Brain pericyte (primary cell): ENCODE measurements around the gene DPYSL4.

Experiments
- DNase-seq: peaks from one replicate; pipeline ENCODE4 v3.0.0-alpha.2; 2012; ENCODE audit warnings: low read depth, low spot score

The DPYSL4 gene

DNA sequence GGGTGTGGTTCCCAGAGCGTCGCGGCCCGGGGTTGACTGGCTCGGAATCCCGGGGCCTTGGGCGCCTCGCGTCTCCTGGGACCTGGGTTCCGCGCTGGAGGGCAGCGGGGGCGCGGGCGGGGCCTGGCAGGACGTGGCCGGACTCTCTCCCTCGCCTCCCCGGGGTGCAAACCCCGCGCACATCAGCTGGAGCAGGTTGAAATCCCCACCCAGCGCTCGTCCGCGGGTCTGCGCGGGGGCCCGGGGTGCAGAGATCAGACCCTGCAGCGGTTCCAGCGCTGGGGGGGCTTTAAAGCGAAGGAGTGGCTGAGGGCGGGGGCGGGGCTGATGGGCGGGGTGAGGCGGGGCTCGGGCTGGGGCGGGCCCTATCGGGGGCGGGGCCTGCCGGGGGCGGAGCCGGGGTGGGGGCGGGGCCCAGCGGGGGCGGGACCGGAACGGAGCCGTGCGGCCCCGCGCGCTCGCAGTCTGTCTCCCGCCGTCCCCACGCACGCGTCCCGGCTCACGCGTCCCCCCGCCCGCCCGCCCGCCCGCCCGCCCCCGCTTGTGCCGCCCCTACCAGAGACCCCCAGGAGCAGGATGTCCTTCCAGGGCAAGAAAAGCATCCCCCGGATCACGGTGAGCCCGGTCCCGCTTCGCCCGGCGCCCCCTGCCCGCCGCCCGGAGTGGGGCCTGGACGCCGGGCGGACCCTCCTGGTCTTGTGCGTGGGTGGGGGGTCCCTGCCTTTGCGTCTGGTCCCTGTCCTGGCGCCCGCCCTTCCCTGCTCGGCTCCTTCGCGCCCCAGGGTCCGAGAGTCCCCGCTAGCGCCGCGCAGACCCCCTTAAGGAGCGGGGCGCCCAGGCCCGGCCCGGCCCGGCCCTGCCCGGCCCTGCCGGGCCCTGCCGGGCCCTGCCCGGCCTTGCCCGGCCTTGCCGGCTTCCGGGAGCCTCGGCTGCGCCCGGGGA, at the start of gene DPYSL4:
TSS of gene DPYSL4 (plus strand) at position 461 of the 942 bp plus-strand sequence. CDS start at position 577, 116 bp downstream.
- DNase-seq, result no peak

DNA sequence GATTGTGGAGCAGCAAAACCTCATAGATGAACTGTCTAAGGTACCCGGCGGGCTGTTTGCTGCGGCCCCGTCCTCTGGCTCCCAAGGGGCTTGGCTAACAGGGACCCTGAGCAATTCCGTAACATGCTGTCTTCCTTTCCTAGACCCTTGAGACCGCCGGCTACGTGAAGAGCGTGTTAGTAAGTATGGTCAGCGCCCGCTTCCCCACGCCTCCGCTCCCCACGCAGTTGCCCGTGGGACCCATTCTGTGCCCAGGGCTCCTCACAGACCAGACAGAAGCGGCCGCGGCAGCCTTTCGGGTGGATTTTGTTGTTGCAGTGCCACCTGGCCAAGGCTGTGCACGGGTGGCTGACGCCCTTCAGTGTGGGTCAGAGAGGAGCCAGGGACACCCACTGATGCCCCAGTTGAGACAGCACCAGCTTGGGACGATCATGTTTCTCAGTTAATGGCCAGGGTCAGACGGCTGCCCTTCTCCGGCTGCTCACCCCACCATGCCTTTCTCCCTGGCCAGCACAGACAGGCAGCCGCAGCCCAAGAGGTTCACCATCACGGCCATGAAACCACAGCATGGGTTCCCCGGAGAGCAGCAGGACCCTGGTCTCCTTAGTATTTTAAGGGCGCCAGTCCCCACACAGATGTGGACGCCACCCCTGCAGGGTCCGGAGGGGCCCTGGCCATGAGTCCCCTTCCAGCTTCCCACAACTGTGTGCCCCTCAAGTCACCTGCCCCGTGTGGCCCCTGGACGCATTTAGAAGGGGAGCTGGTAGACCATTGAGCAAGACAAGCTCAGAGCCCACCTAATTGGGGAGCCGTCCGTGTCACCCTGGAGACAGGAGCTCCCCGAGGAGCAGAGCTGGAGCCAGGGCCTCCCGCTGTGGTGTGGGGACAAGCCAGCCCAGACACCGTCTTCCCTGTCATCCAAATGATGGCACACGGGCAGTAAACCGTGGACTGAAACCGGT, 49.4 kb upstream of the DPYSL4 start:
- no peak for DNase-seq

DNA sequence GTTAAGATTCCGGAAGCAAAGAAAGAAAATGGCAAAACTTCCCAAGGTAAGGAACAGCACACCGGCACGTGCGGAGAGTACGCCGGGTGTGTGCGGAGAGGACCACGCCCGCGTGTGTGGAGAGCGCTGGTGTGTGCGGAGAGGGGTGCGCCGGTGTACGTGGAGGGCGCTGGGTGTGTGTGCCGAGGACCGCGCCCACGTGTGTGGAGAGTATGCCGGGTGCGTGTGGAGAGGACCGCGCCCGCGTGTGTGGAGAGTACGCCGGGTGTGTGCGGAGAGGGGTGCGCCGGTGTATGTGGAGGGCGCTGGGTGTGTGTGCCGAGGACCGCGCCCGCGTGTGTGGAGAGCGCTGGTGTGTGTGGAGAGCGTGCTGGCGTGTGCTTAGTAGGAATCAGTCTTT, 48.6 kb upstream of the DPYSL4 start:
- no peak for DNase-seq

DNA sequence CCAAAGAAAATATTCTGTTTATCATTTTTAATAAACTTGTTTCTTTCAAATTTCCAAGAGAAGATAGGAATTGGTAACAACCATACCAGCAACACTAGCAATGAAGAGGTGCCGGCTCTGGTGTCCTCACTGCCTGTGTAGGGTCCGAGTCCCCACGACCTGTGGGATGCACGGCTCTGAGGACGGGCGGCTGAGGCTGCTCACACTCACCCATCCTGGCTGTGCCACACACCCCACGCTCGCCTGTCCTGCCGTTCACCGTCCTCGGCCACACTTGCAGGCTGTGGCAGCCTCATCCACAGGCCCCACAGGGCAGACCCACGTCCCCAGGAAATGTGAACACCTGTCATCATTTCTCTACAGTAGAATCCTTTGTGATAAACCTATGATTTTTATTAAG, 48.2 kb upstream of the DPYSL4 start:
- DNase-seq, result no peak

DNA sequence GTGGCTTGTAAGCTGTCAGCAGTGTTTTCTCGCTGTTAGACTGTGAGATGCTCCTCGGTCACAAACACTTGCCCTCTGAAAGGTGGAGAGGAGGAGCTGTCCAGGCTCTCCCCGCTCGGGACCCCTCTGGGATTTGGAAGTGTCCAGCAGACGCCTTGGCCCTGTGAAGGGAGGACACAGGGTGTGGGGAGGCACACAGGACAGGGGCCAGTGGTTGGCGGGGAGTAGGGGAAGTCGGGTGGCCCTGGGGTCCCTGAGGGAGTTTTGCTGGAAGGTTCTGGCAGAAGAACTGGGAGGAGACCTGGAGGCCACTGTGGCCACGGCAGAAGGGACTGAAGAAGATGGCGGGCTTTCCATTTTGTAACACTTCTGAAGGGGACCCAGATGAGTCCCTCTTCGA, 47.2 kb upstream of the DPYSL4 start:
- DNase-seq, result no peak

DNA sequence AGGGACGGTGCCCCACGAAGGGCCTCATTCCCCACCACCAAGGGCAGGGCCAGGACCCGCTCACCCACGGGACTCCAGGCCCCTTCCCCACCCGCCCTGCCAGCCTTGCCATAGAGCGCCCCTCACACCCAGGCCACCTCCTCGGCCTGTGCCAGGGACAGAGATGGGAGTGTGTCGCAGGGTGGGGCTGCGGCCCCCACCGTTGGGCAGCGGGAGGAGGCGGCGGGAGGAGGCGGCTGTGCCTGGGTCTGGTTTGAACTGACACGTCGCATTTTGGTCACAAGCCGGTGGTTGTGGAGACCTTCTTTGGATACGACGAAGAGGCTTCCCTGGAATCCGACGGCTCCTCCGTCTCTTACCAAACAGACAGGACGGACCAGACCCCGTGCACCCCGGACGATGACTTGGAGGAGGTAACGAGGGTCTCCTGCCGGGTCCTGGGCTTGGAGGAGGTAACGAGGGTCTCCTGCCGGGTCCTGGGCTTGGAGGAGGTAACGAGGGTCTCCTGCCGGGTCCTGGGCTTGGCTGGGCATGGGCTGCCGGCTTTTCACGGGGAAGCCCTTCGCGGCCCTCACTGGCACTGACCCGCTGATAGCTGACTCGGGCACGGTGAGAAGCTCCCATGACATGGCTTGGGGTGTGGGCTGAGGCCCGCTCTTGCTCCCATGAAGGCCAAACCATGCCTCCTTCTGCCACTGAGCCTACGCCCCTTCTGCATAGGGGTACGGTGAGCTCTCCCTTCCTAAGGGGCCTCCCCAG, 46.4 kb upstream of the DPYSL4 start:
- DNase-seq, result no peak

DNA sequence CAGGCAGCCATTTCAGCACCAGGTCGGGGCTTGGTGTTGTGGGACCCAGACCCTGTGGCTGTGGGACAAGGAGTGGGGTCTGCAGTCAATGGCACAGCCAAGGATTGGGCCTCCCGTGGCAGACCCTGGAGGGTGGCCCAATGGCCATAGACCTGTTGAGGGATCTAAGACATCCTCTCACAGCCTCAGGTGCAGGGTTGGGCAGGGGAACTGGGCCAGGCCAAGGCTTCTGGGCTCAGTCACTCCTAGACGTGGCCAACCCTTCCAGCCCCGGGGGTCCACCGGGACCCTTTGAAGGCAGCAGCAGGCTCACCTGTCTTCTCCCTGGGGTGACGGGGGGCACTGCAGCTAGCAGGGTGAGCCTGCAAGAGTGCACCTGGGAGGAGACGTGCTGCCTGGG, 45.7 kb upstream of the DPYSL4 start:
- no peak for DNase-seq

DNA sequence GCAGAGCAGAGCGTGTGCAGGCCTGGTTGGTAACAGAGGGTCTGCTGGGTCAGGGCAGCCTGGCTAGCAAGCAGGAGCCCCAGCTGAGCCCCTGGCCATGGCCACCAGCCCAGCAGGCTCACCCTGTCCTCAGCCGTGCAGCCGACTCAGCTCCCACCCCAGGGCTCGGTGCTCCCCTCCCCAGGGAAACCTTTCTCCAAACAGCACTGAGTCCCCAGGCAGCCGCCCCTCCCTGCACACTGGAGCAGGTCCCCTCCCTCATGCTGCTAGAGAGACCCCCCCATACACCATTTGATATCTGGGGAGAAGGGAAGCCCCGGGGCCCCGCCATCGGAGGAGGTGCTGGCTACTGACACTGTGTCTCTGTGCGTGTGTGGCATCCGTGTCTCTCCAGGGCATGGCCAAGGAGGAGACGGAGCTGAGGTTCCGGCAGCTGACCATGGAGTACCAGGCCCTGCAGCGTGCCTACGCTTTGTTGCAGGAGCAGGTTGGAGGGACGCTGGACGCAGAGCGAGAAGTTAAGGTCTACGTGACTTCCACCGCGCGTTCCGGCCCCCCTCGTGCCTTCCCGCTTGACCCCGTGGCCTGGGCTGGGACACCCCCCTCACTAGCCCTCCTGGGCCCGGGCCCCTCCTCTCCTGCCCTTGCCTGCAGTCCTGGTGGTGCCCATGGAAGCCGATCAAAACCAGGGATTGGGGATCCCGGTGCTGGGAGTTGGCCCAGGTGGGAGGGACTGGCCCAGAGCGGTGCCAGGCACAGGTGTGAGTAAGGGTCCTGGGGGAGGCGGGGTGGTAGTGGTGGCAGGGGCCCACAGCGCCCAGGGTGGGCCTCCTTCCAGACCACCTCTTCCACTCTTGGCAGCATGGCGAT, 45.0 kb upstream of the DPYSL4 start:
- DNase-seq, result no peak

DNA sequence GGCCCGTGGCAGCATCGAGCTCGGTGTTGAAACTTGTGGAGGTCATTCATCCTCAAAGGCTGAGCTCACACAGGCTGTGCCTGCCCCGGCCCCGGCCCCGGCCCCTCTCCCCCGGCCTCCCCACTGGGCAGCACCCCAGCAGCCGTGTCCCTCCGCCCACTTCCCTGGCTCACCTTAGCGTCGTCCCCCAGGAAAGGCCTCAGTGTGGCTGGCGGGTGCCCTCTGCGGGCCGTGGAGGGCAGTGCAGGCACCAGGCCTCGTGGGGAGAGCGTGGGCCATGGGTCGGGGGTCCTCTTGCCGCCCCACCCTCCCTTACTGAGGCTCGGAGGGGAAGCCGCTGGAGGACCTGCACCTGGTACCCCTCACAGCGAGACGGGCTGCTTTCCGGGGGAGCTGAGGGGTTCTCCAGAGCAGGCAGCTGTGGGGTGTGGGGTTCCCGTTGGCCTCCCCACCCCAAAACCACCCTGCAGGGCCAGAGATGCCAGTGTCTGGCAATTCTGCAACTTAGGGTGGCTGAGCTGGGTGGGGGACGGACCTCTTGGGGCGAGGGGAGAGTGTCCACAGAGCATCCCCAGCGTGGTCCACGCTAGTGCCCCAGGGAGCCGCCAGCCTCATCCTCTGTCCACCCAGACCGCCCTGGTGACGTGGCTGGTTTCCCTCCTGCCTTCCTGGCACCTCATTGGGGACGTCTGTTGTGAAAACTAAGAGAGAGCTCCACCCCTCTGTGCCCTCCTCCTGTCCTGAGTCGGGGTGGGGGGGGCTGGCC, 44.2 kb upstream of the DPYSL4 start:
- DNase-seq, result no peak

DNA sequence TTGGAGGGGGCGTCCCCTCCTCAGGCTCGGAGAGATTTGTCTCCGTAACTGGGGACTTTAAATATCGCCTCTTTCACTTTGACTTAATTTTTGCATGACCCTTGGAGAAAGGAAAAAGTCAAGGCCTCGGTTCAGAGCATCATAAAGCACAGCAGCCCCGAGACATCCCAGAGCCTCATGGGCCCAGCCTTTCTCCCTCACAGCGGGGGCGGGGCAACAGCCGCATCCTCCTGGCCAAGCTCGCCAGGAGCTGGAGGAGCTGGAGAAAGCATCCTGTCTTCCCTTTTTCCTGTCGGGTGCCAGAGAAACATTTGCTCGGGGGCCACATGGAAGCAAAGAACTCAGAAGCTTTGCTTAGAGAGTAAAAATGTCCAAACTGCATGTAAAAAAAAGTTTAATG, 43.6 kb upstream of the DPYSL4 start:
- DNase-seq, result no peak

DNA sequence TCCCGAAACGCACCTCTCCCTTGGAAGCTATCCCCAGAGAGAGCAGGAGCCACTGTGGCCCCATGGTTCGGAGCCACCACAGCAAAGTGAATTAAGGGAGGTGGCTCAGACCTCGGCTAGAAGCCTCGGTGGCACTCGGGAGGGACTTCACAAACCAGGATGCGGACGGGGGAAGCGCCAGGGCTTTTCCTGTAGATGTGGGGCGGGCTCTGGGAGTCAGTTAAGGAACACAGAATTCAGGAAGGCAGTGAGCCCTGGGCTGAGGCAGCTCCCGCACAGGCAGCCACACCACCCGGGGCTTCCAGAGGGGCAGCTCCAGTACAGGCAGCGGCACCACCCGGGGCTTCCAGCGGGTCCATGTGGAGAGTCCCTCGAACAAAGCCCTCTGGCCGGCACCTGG, 42.7 kb upstream of the DPYSL4 start:
- DNase-seq, result no peak

DNA sequence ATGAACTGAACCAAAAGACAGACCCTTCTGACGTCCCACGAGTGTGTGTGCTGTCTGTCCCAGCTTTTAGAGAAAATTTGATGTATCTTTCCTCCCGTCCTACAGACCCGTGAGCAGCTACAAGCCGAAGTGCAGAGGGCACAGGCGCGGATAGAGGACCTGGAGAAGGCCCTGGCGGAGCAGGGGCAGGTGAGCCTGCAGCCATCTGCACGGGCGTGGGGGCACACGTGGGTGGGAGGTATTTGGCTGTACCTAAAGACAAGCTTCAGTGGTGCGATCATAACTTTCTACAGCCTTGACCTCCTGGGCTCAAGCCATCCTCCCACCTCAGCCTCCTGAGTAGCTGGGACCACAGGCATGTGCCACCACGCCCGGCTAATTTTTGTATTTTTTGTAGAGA, 41.7 kb upstream of the DPYSL4 start:
- DNase-seq, result no peak

DNA sequence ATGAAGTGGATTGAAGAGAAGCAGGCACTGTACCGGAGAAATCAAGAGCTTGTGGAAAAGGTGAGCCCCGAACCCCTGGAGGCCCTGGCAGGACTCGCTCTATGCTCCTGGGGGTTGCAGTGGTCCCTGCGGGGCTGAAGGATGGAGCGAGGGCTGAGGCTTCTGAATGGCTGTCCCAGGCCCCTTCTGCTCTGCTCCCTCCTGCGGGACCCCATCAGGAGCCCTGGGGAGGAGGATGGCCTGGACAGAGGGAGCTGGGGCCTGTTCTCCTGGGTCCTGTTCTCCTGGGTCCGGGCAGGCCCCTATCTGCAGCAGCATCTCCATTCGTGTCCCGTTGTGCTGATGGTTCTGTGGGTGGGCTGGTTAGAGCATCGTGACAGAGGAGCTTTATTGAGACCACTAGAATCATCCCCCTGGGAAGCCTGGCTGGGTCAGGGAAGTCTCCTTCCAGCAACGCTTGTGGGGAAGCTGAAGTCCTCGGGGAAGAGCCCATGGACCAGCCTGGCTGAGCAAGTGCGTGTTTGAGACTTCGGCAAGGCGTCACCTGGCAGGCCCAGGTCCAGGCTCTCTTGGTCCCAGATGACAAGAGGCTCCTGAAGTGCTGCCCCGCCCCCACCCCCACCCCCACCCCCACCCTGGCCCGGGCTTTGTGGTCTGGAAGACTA, 41.1 kb upstream of the DPYSL4 start:
- no peak for DNase-seq

DNA sequence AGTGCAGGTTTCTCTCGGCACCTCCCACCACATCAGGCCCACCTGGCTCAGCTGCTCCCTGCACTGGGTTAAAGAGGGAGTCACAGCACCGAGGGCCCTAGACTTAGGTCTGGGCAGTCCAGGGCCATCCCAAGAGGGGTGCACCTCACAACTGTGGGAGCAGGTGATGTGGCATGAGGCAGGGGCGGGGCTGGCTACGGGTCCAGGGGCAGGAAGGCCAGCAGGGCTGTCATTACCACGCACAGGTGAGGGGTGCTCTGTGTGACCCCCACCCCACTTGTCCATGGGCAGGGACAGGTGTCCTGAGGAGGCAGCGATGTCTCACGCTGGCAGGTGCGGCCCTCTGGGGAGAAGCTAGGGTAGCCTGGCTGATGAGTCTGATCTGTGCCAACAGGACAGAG, 40.5 kb upstream of the DPYSL4 start:
- no peak for DNase-seq

DNA sequence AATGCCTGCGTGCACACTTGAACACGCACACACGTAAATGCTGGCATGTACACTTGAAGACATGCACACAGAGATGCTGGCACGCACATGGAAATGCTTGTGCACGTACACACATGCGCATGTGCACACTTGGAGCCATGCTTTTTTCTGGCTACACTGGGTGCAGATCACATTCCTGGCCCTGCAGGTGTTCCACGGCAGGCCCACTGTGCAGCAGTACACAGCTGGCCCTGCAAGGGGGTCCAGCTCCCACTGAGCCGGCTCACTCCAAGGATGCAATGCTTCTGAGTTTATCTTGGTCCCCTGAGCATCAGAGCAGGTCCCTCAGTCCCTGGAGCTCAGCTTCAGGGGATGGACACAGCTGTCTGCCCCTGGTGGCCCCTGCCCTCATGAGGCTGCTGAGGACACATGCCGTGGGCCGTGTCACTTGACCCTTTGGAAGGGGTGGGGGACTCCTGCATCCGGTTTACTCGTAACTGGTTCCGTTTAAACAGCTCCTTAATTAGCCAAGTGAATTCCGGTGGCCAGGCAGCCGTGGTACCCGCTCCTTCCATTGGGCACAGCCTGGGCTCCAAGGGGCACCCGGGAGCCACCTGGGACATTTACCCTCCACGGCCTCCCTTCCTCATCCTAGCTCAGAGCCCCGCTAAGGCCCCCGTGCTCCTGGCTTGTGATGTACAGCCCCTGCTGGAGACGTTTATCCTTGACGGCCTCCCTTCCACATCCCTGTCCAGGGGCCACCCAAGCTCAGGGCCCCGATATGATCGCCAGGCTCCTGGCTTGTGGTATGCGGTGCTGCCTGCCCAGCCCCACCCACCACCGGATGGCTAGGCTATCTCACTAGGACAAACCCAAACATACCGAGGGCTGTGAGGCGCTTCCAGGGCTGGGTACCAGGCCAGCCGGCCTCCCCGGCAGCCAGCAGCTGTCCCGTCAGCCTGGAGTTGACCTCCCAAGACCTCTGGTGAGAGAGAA, 39.5 kb upstream of the DPYSL4 start:
- DNase-seq, result no peak

DNA sequence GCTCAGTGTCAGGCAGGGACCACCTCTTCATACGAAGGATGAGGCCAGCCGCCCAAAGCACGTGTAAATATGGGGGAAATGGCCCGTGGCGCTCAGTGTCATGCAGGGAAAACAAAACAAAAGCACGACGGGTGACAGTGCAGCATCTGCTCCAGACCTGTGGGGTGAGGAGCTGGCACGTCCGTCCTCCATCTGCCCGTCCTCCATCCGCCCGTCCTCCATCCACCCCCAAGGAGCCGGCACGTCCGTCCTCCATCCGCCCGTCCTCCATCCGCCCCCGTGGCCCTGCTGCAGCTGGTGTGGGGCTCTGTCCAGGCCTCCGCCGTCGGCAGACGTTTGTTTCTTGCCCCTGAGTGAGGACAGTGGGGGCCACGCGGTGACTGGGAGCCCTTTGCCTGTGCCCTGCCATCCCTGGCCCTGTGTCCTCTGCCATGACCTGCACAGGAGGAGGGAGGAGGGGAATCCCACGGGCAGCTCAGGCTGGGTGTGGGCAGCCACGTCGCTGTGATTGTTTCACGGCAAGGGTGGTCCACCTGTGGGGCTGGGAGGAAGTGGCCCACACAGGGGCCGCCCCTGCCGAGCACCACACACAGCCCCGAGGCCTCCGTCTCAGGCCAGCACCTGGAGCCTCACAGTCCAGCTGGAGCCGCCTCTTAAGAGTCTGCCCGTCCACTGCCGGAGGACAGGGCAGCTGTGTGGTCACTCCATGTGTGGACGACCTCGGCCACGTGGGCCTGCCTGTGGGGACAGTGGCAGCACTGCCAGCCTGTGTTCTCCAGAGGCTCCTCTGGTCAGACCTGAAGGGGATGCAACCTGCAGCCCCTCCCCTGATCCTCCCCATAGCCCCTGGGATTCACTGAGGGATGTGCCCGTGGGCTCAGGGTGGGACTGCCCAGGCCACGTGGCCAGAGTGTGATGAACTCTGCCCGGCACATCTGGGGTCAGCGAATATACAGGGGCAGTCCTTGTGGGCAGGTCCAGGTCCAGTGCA, 38.2 kb upstream of the DPYSL4 start:
- DNase-seq, result no peak

DNA sequence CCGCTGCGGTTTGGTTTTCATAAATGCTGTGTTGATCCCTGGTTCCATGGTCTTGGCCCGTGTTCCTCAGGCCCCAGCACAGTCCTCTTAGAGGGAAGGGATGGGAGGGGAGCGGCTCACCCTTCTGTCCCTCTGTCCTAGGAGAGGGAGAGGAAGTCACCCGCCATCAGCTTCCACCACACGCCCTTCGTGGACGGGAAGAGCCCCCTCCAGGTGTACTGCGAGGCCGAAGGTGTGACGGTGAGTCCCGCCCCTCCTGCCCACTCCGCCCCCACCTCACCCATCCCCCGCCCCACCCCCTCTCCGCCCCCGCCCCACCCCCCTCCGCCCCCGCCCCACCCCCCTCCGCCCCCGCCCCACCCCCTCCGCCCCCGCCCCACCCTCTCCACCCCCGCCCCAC, 37.5 kb upstream of the DPYSL4 start:
- no peak for DNase-seq
